HG03025 (cell line): ENCODE results near the gene ZFP36L2.

ENCODE experiments used
- ATAC-seq: cut with Tn5 transposase; IDR thresholded peaks from one replicate; pipeline ENCODE4 v1.9.1; 2021; ENCODE audit warnings: mild to moderate bottlenecking, moderate library complexity; ENCODE audit not compliant: unreplicated experiment, low FRiP score

The ZFP36L2 gene

GRCh38 chr2:43210467-43211303 is 15.7 kb downstream of the ZFP36L2 start:
- ATAC-seq, result no peak

GRCh38 chr2:43210125-43210466 is 16.3 kb downstream of the ZFP36L2 start:
- no peak for ATAC-seq

- no peak for ATAC-seq
Observed at GRCh38 chr2:43209204-43209717, 17.1 kb downstream of the ZFP36L2 start.

- no peak for ATAC-seq
Observed at GRCh38 chr2:43207553-43208300, 18.7 kb downstream of the ZFP36L2 start.

- ATAC-seq, result no peak
Observed at GRCh38 chr2:43206602-43207001, 19.8 kb downstream of the ZFP36L2 start.

GRCh38 chr2:43203373-43203772 is 23.0 kb downstream of the ZFP36L2 start:
- no peak for ATAC-seq

GRCh38 chr2:43202289-43202688 is 24.1 kb downstream of the ZFP36L2 start:
- ATAC-seq, result no peak

- ATAC-seq, result no peak
Observed at GRCh38 chr2:43201497-43201896, 24.9 kb downstream of the ZFP36L2 start.

GRCh38 chr2:43201016-43201415 is 25.4 kb downstream of the ZFP36L2 start:
- ATAC-seq, result no peak

GRCh38 chr2:43199492-43200488 is 26.6 kb downstream of the ZFP36L2 start:
- no peak for ATAC-seq

GRCh38 chr2:43198263-43198662 is 28.1 kb downstream of the ZFP36L2 start:
- no peak for ATAC-seq

GRCh38 chr2:43197588-43197896 is 28.9 kb downstream of the ZFP36L2 start:
- no peak for ATAC-seq

- no peak for ATAC-seq
Observed at GRCh38 chr2:43196768-43197587, 29.4 kb downstream of the ZFP36L2 start.

GRCh38 chr2:43194121-43194869 is 32.1 kb downstream of the ZFP36L2 start:
- ATAC-seq, result no peak

- no peak for ATAC-seq
Observed at GRCh38 chr2:43193652-43194120, 32.7 kb downstream of the ZFP36L2 start.

- ATAC-seq, result no peak
Observed at GRCh38 chr2:43192744-43193651, 33.4 kb downstream of the ZFP36L2 start.

- ATAC-seq, result no peak
Observed at GRCh38 chr2:43191947-43192516, 34.4 kb downstream of the ZFP36L2 start.
